PC-3 (cell line): Measurements from ENCODE around the gene FARP1.

ENCODE experiments used
- EZH2 ChIP-seq: fragments of 300-600 bp; sonication (generic); IDR thresholded peaks from one replicate; pipeline ENCODE4 v1.6.1; 2017; ENCODE audit warnings: antibody characterized with exemption, mild to moderate bottlenecking, low read length; ENCODE audit not compliant: unreplicated experiment
- TF ChIP-seq, protein P1 (sequence below): fragments of 300-600 bp; sonication (generic); conservative IDR thresholded peaks from 2 replicates; pipeline ENCODE4 v1.5.1; 2017; ENCODE audit warnings: antibody characterized with exemption, low read depth, mild to moderate bottlenecking, low read length

DNA sequence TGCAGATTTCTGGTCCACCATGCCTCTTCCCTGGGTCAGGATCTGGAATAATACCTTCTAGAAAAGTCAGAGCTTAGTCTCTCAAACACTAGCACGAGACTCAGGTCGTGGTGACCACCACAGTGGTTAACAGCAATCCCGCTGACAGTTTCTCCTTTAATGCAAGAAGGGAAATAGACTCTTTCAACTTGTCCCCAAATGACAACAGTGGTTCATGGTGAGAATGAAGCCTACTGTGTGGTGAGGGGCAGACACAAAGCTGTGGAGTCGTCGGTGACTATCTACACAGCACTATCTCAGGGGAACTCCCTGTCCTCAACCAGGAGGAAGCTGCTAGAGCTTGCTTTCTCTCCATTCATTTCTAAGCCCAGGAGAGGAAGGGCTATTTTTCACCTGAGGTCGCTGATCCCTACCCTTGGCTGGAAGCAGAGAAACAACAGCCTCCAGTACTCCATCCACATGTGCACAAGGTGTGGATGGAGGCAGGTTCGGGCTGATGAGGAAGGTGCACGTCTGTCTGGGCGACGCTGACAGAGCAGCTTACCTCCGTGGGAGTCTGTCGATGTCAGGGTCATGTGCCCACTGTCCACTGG, 361.6 kb downstream of the FARP1 start:
- TF ChIP-seq, protein P1, sequence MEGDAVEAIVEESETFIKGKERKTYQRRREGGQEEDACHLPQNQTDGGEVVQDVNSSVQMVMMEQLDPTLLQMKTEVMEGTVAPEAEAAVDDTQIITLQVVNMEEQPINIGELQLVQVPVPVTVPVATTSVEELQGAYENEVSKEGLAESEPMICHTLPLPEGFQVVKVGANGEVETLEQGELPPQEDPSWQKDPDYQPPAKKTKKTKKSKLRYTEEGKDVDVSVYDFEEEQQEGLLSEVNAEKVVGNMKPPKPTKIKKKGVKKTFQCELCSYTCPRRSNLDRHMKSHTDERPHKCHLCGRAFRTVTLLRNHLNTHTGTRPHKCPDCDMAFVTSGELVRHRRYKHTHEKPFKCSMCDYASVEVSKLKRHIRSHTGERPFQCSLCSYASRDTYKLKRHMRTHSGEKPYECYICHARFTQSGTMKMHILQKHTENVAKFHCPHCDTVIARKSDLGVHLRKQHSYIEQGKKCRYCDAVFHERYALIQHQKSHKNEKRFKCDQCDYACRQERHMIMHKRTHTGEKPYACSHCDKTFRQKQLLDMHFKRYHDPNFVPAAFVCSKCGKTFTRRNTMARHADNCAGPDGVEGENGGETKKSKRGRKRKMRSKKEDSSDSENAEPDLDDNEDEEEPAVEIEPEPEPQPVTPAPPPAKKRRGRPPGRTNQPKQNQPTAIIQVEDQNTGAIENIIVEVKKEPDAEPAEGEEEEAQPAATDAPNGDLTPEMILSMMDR = no peak
- no peak for TF ChIP-seq EZH2
